ENCODE measurements around the gene CYTH4.
A peak's percentile ranks its signal among the peaks of the same experiment; 100 is the strongest.

Gene CYTH4

GRCh38 chr22:37293172-37293571 lies 10.9 kb downstream of the CYTH4 start:
- Histone ChIP-seq H3K79me2 (ENCODE audit: control insufficient read depth, insufficient read depth, low read length, unreplicated experiment) (no peaks in the 10 kb centered on the region), H3K36me3 (ENCODE audit: insufficient read depth, low read length) (no peaks in the 10 kb centered on the region), H2AFZ (ENCODE audit: low read length, unreplicated experiment) (no peak overlapping the region), H3K4me3 (ENCODE audit: low read depth, low read length) (no peak overlapping the region), H3K4me1 (ENCODE audit: control insufficient read depth, insufficient read depth, low read length, unreplicated experiment) (no peaks in the 10 kb centered on the region), H3K27me3 (ENCODE audit: insufficient read depth, low read length) (no peaks in the 10 kb centered on the region), H3K27ac (ENCODE audit: low read depth, low read length) (no peak overlapping the region)

GRCh38 chr22:37294747-37295146 lies 12.4 kb downstream of the CYTH4 start:
- no peak overlapping the region for H3K27ac ChIP-seq (ENCODE audit: low read depth, low read length)
- no peaks in the 10 kb centered on the region for H3K4me1 ChIP-seq (ENCODE audit: control insufficient read depth, insufficient read depth, low read length, unreplicated experiment)
- H2AFZ ChIP-seq (ENCODE audit: low read length, unreplicated experiment): no peak overlapping the region
- no peaks in the 10 kb centered on the region for H3K36me3 ChIP-seq (ENCODE audit: insufficient read depth, low read length)
- no peaks in the 10 kb centered on the region for H3K79me2 ChIP-seq (ENCODE audit: control insufficient read depth, insufficient read depth, low read length, unreplicated experiment)
- no peak overlapping the region for H3K4me3 ChIP-seq (ENCODE audit: low read depth, low read length)
- H3K27me3 ChIP-seq (ENCODE audit: insufficient read depth, low read length): no peaks in the 10 kb centered on the region

- Histone ChIP-seq H3K4me1 (ENCODE audit: control insufficient read depth, insufficient read depth, low read length, unreplicated experiment) (no peaks in the 10 kb centered on the region), H3K36me3 (ENCODE audit: insufficient read depth, low read length) (no peaks in the 10 kb centered on the region), H3K27me3 (ENCODE audit: insufficient read depth, low read length) (no peaks in the 10 kb centered on the region), H3K79me2 (ENCODE audit: control insufficient read depth, insufficient read depth, low read length, unreplicated experiment) (no peaks in the 10 kb centered on the region), H2AFZ (ENCODE audit: low read length, unreplicated experiment) (no peak overlapping the region), H3K27ac (ENCODE audit: low read depth, low read length) (no peak overlapping the region), H3K4me3 (ENCODE audit: low read depth, low read length) (no peak overlapping the region)
Measured at GRCh38 chr22:37295213-37295886, 13.0 kb downstream of the CYTH4 start.

- H3K79me2 ChIP-seq (ENCODE audit: control insufficient read depth, insufficient read depth, low read length, unreplicated experiment): no peaks in the 10 kb centered on the region
- no peak overlapping the region for H3K27ac ChIP-seq (ENCODE audit: low read depth, low read length)
- H3K4me1 ChIP-seq (ENCODE audit: control insufficient read depth, insufficient read depth, low read length, unreplicated experiment): no peaks in the 10 kb centered on the region
- no peak overlapping the region for H2AFZ ChIP-seq (ENCODE audit: low read length, unreplicated experiment)
- H3K27me3 ChIP-seq (ENCODE audit: insufficient read depth, low read length): no peaks in the 10 kb centered on the region
- H3K4me3 ChIP-seq (ENCODE audit: low read depth, low read length): no peak overlapping the region
- H3K36me3 ChIP-seq (ENCODE audit: insufficient read depth, low read length): no peaks in the 10 kb centered on the region
Measured at GRCh38 chr22:37295946-37296345, 13.6 kb downstream of the CYTH4 start.

- peaks cover 10% of the 10 kb centered on the region for H3K4me1 ChIP-seq (ENCODE audit: control insufficient read depth, insufficient read depth, low read length, unreplicated experiment)
- no peak overlapping the region for H2AFZ ChIP-seq (ENCODE audit: low read length, unreplicated experiment)
- H3K79me2 ChIP-seq (ENCODE audit: control insufficient read depth, insufficient read depth, low read length, unreplicated experiment): no peaks in the 10 kb centered on the region
- H3K4me3 ChIP-seq (ENCODE audit: low read depth, low read length): no peak overlapping the region
- no peaks in the 10 kb centered on the region for H3K36me3 ChIP-seq (ENCODE audit: insufficient read depth, low read length)
- H3K27me3 ChIP-seq (ENCODE audit: insufficient read depth, low read length): no peaks in the 10 kb centered on the region
- H3K27ac ChIP-seq (ENCODE audit: low read depth, low read length): no peak overlapping the region
Measured at GRCh38 chr22:37298748-37299495, 16.6 kb downstream of the CYTH4 start.

GRCh38 chr22:37299969-37300509 lies 17.7 kb downstream of the CYTH4 start:
- no peaks in the 10 kb centered on the region for H3K27me3 ChIP-seq (ENCODE audit: insufficient read depth, low read length)
- no peak overlapping the region for H3K4me3 ChIP-seq (ENCODE audit: low read depth, low read length)
- no peaks in the 10 kb centered on the region for H3K79me2 ChIP-seq (ENCODE audit: control insufficient read depth, insufficient read depth, low read length, unreplicated experiment)
- no peak overlapping the region for H3K27ac ChIP-seq (ENCODE audit: low read depth, low read length)
- no peaks in the 10 kb centered on the region for H3K36me3 ChIP-seq (ENCODE audit: insufficient read depth, low read length)
- H2AFZ ChIP-seq (ENCODE audit: low read length, unreplicated experiment): no peak overlapping the region
- H3K4me1 ChIP-seq (ENCODE audit: control insufficient read depth, insufficient read depth, low read length, unreplicated experiment): peaks cover 21% of the 10 kb centered on the region

DNA sequence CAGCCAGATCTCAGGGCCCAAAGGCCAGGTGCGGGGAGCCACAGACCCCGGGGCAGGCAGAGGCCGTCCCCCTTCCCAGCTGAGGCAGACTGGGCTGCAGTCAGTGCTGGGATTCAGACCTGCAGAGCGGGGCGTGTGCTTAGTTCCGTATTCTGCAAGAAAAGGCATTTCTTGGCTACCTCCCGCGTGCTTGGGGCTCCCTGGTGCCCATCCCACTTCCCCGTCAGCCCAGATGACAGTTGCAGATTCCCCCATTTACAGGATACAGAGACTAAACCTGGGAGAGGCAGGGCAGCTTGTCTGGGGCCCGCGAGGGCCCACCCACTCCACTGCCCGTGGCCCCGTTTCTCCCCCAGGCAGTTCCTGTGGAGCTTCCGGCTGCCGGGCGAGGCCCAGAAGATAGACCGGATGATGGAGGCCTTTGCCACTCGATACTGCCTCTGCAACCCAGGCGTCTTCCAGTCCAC lies 18.3 kb downstream of the CYTH4 start:
- Histone ChIP-seq H3K4me1 (ENCODE audit: control insufficient read depth, insufficient read depth, low read length, unreplicated experiment) (peaks cover 25% of the 10 kb centered on the region), H2AFZ (ENCODE audit: low read length, unreplicated experiment) (no peak overlapping the region), H3K4me3 (ENCODE audit: low read depth, low read length) (no peak overlapping the region), H3K79me2 (ENCODE audit: control insufficient read depth, insufficient read depth, low read length, unreplicated experiment) (no peaks in the 10 kb centered on the region), H3K27ac (ENCODE audit: low read depth, low read length) (no peak overlapping the region), H3K27me3 (ENCODE audit: insufficient read depth, low read length) (no peaks in the 10 kb centered on the region), H3K36me3 (ENCODE audit: insufficient read depth, low read length) (no peaks in the 10 kb centered on the region)

DNA sequence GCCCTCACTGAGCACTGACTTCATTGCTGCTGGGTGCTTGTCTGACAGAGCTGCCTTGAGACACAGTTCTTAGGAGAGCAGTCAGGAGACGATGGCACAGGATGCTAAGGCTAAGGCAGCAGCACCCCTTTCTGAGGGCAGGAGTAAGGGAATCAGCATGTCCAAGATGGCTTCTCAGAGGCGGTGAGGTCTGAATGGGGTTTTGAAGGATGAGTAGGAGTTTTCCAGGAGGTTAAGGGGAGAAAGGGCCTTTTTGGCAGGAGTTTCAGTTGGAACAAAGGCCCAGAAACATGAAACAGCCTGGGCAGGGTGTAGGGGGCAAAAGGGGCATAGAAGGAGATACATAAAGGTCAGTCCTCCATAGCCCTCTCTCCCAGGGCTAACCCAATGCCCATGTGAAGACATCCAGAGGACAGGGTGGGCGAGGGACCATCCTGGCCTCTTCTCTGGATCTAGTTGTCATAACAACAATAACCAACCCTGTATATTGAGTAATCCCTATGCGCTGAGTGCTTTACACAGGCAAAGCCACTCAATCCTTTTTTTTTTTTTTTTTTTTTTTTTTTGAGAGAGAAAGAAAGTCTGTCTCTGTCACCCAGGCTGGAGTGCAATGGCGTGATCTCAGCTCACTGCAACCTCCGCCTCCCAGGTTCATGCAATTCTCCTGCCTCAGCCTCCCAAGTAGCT lies 19.0 kb downstream of the CYTH4 start:
- Histone ChIP-seq H3K4me1 (ENCODE audit: control insufficient read depth, insufficient read depth, low read length, unreplicated experiment) (peaks cover 31% of the 10 kb centered on the region), H3K4me3 (ENCODE audit: low read depth, low read length) (no peak overlapping the region), H3K36me3 (ENCODE audit: insufficient read depth, low read length) (no peaks in the 10 kb centered on the region), H2AFZ (ENCODE audit: low read length, unreplicated experiment) (no peak overlapping the region), H3K27me3 (ENCODE audit: insufficient read depth, low read length) (no peaks in the 10 kb centered on the region), H3K79me2 (ENCODE audit: control insufficient read depth, insufficient read depth, low read length, unreplicated experiment) (no peaks in the 10 kb centered on the region), H3K27ac (ENCODE audit: low read depth, low read length) (no peak overlapping the region)

DNA sequence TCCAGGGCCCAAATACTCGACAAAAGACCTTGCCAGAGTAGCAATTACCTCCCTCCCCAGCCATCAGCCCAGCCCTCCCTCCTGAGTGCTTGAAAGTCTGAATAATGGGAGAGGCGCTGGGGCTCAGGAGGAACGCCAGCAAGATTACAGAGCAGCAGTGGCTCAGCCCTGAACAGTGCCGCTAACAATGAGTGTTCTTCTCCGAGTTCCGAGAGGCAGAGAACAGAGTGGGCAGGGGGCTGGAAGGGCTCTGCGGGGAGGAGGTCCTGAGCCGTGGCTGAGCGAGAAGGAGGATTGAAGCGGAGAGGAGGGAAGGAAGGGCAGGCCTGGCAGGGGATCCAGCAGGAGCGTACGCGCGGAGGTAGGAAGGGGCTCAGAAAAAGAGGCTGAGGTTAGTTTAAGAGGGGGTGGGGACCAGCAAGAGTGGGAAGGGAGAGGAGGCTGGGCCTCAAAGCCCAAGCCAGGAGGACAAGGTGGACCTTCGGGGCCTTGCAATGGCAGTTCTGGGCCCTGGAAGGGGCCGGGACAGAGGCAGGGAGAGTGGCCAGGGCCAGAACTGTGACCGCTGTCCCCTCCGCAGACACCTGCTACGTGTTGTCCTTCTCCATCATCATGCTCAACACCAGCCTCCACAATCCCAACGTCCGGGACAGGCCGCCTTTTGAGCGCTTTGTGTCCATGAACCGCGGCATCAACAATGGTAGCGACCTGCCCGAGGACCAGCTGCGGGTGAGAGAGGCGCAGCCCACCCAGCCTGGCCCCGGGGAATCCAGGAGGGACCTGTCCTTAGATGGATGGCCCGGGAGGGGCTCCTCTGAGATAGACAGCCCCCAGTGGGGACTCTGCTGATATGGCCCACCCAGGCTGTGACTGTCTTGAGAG lies 20.6 kb downstream of the CYTH4 start:
- H2AFZ ChIP-seq (ENCODE audit: low read length, unreplicated experiment): no peak overlapping the region
- no peak overlapping the region for H3K4me3 ChIP-seq (ENCODE audit: low read depth, low read length)
- no peaks in the 10 kb centered on the region for H3K27me3 ChIP-seq (ENCODE audit: insufficient read depth, low read length)
- no peaks in the 10 kb centered on the region for H3K36me3 ChIP-seq (ENCODE audit: insufficient read depth, low read length)
- H3K4me1 ChIP-seq (ENCODE audit: control insufficient read depth, insufficient read depth, low read length, unreplicated experiment): peaks cover 47% of the 10 kb centered on the region
- H3K27ac ChIP-seq (ENCODE audit: low read depth, low read length): peak overlapping the region; percentile 100
- no peaks in the 10 kb centered on the region for H3K79me2 ChIP-seq (ENCODE audit: control insufficient read depth, insufficient read depth, low read length, unreplicated experiment)

- Histone ChIP-seq H2AFZ (ENCODE audit: low read length, unreplicated experiment) (no peak overlapping the region), H3K36me3 (ENCODE audit: insufficient read depth, low read length) (no peaks in the 10 kb centered on the region), H3K4me3 (ENCODE audit: low read depth, low read length) (no peak overlapping the region), H3K4me1 (ENCODE audit: control insufficient read depth, insufficient read depth, low read length, unreplicated experiment) (peaks cover 55% of the 10 kb centered on the region), H3K79me2 (ENCODE audit: control insufficient read depth, insufficient read depth, low read length, unreplicated experiment) (no peaks in the 10 kb centered on the region), H3K27ac (ENCODE audit: low read depth, low read length) (peak overlapping the region; percentile 100), H3K27me3 (ENCODE audit: insufficient read depth, low read length) (no peaks in the 10 kb centered on the region)
Measured at GRCh38 chr22:37303821-37304274, 21.5 kb downstream of the CYTH4 start.
